ENCODE results near the gene IDUA.

GRCh38 chr4:1035510-1035909 is 48.7 kb downstream of the IDUA start:
- no peak for TF ChIP-seq CTCF (IDR thresholded peaks at IDR 0.05)
- TF ChIP-seq POLR2A (IDR thresholded peaks at IDR 0.05; ENCODE audit: low read depth) = no peak
- no peak for TF ChIP-seq POLR2AphosphoS5 (IDR thresholded peaks at IDR 0.05)
- no peak for TF ChIP-seq EP300 (IDR thresholded peaks at IDR 0.05)
